ENCODE results near the gene MGAT5. TPM values are rescaled to one million over a fixed set of nuclear protein-coding genes. Genes with fewer than 3 reads are reported as not detected.

The MGAT5 gene
- total RNA-seq, 1 experiment from 2014 or later = 52.4 TPM

- Mint-ChIP-seq H3K4me3 (no peak overlapping the region), H3K36me3 (peaks cover 5% of the 10 kb centered on the region), H3K27ac (no peak overlapping the region), H3K4me1 (peaks cover 29% of the 10 kb centered on the region), H3K27me3 (ENCODE audit: low read depth) (peaks cover 16% of the 10 kb centered on the region), H3K9me3 (no peaks in the 10 kb centered on the region)
- ChIA-PET CTCF (interaction anchor here (1.1 kb wide), 1 partner anchor 177 kb away, joined by 3 read pairs; no protein-coding TSS in a partner anchor), POLR2A (interaction anchor here (0.9 kb wide), 1 partner anchor 71 kb away, joined by 3 read pairs; no protein-coding TSS in a partner anchor)
- DNase-seq (ENCODE audit: low spot score) (no peak), ATAC-seq (no peak)
- no peak for TF ChIP-seq ATF1 (CRISPR knock-in tag; IDR thresholded peaks at IDR 0.05)
- TF ChIP-seq ZMAT4 (CRISPR knock-in tag; IDR thresholded peaks at IDR 0.05) = no peak
- TF ChIP-seq IRF1 (CRISPR knock-in tag; IDR thresholded peaks at IDR 0.05) = no peak
- TF ChIP-seq ELF4 (CRISPR knock-in tag; IDR thresholded peaks at IDR 0.05; ENCODE audit: low read depth) = no peak
- TF ChIP-seq NR2C2 (CRISPR knock-in tag; IDR thresholded peaks at IDR 0.05) = no peak
- TF ChIP-seq NFE2L1 (CRISPR knock-in tag; IDR thresholded peaks at IDR 0.05) = no peak
- no peak for TF ChIP-seq TP53 (CRISPR knock-in tag; IDR thresholded peaks at IDR 0.05)
- no peak for TF ChIP-seq RELA (CRISPR knock-in tag; IDR thresholded peaks at IDR 0.05; ENCODE audit: borderline replicate concordance)
- TF ChIP-seq IRF2 (CRISPR knock-in tag; IDR thresholded peaks at IDR 0.05; ENCODE audit: borderline replicate concordance, low read depth) = no peak
- TF ChIP-seq FOXJ3 (CRISPR knock-in tag; IDR thresholded peaks at IDR 0.05; ENCODE audit: borderline replicate concordance) = no peak
- no peak for TF ChIP-seq CBFB (CRISPR knock-in tag; IDR thresholded peaks at IDR 0.05; ENCODE audit: low read depth)
- TF ChIP-seq, protein P1, sequence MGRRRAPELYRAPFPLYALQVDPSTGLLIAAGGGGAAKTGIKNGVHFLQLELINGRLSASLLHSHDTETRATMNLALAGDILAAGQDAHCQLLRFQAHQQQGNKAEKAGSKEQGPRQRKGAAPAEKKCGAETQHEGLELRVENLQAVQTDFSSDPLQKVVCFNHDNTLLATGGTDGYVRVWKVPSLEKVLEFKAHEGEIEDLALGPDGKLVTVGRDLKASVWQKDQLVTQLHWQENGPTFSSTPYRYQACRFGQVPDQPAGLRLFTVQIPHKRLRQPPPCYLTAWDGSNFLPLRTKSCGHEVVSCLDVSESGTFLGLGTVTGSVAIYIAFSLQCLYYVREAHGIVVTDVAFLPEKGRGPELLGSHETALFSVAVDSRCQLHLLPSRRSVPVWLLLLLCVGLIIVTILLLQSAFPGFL (CRISPR knock-in tag; IDR thresholded peaks at IDR 0.05; ENCODE audit: borderline replicate concordance) = no peak
- no peak for TF ChIP-seq NR1H2 (CRISPR knock-in tag; IDR thresholded peaks at IDR 0.05)
- TF ChIP-seq, protein P2, sequence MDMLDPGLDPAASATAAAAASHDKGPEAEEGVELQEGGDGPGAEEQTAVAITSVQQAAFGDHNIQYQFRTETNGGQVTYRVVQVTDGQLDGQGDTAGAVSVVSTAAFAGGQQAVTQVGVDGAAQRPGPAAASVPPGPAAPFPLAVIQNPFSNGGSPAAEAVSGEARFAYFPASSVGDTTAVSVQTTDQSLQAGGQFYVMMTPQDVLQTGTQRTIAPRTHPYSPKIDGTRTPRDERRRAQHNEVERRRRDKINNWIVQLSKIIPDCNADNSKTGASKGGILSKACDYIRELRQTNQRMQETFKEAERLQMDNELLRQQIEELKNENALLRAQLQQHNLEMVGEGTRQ (CRISPR knock-in tag; IDR thresholded peaks at IDR 0.05) = no peak
- TF ChIP-seq ZNF396 (CRISPR knock-in tag; IDR thresholded peaks at IDR 0.05; ENCODE audit: borderline replicate concordance) = no peak
- TF ChIP-seq SP1 (CRISPR knock-in tag; conservative IDR thresholded peaks at IDR 0.05) = no peak
- no peak for TF ChIP-seq TCF7 (CRISPR knock-in tag; IDR thresholded peaks at IDR 0.05; ENCODE audit: low read depth)
- TF ChIP-seq AFF4 (CRISPR knock-in tag; IDR thresholded peaks at IDR 0.05; ENCODE audit: borderline replicate concordance) = no peak
- no peak for TF ChIP-seq JUN (CRISPR knock-in tag; IDR thresholded peaks at IDR 0.05)
- no peak for TF ChIP-seq CREB1 (CRISPR knock-in tag; IDR thresholded peaks at IDR 0.05)
These were observed 20.2 kb downstream of the MGAT5 start for GRCh38 chr2:134274121-134274520.
